Measurements from ENCODE around the gene PCCA. TPM values are rescaled to one million over a fixed set of nuclear protein-coding genes. Genes with fewer than 3 reads are reported as not detected.

PCCA gene
- total and polyA plus RNA-seq, 4 donors: 17.7 to 37.4 (median 22.6) TPM

DNA sequence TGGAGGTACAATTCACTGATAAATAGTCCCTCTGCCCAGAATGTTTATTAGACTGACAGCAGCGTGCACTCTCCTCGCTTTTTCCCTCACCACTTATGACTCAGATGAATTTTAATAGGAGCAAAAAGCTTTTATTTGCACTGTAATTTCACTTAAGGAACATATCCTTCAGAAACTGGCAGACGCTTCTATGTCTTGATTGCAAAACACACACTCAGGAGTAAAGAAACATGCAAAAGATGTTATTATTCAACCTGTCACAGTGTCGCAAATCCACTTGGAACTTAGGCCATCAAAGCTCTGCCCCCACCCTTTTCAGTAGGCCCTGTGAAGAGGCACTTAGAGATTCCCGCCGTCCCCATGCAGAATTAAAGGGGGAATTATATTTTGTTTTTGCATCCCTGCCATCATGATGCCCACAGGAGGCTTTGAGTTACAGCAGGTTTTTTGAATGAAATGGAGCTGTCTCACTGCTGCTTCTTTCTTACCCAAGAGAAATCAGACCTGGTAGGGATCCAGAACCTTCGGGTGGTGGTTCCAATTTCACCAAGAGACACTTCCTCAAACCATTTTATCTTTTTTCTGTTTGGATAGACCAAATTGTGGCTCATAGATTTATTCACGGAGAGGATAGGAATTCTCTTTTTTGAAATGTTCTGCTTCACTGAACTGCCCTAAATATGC, 425.2 kb downstream of the PCCA start:
- DNase-seq (no peak), ATAC-seq (ENCODE audit: low FRiP score) (peak; percentile 34)
- no peaks in the 10 kb centered on the region for H3K9me3 ChIP-seq (ENCODE audit: control insufficient read depth, low read length)
- no peak overlapping the region for H3K27ac ChIP-seq (ENCODE audit: low read depth in 1 of 2, low read length in 2 of 2)
- no peaks in the 10 kb centered on the region for H3K36me3 ChIP-seq (ENCODE audit: control insufficient read depth in 1 of 2, insufficient read depth in 2 of 2, low read length in 1 of 2)
- H3K27me3 ChIP-seq (ENCODE audit: control insufficient read depth in 1 of 2, insufficient read depth in 2 of 2, low read length in 1 of 2): no peaks in the 10 kb centered on the region
- intact Hi-C loops (cut with DNase I): loop anchor here (2.0 to 10.0 kb wide), 4 partner anchors 597 to 859 kb away; no protein-coding TSS in a partner anchor
- 79 to 81% methylated on average over 8 of the region's 8 CpGs for whole genome bisulfite sequencing, 2 donors
- H3K4me1 ChIP-seq (ENCODE audit: control insufficient read depth in 1 of 2, insufficient read depth in 2 of 2, low read length in 2 of 2): no peaks in the 10 kb centered on the region
- H3K4me3 ChIP-seq (ENCODE audit: low read length in 2 of 2): no peak overlapping the region

DNA sequence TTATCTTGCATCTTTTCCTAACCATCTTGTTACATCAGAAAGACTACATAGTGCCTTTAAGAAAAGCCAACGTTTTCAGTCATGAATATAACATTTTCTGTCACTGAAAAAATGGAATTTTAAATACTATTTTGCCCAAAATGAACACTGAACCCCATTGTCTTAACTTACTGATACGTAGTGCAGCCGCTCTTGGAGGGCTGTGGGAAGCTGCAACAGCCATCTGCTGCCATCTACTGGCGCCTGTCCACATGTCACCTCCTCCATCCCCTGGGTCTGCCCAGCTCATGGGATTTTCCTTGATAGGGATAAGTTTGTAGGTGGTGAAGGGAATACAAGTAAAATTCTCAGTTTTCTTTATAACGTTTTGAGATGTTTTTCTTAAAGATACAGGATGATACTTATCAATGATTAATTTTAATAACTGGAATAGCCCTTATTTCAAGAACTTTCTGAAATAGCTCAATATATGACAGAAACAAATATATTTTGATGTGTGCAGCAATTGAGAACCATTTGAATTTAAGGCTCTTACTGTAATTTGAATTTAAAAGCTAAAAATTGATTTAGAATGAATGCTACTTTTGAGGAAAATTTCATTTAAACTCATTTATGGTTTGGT, 426.0 kb downstream of the PCCA start:
- no peak overlapping the region for H3K4me3 ChIP-seq (ENCODE audit: low read length in 2 of 2)
- no peaks in the 10 kb centered on the region for H3K36me3 ChIP-seq (ENCODE audit: control insufficient read depth in 1 of 2, insufficient read depth in 2 of 2, low read length in 1 of 2)
- DNase-seq: peak; percentile 81 to 91
- H3K9me3 ChIP-seq (ENCODE audit: control insufficient read depth, low read length): no peaks in the 10 kb centered on the region
- intact Hi-C loops (cut with DNase I): loop anchor here (2.0 to 10.0 kb wide), 4 partner anchors 598 to 860 kb away; no protein-coding TSS in a partner anchor
- no peaks in the 10 kb centered on the region for H3K4me1 ChIP-seq (ENCODE audit: control insufficient read depth in 1 of 2, insufficient read depth in 2 of 2, low read length in 2 of 2)
- WGBS, 2 donors: 2% methylated on average over 5 of the region's 5 CpGs
- no peak overlapping the region for H3K27ac ChIP-seq (ENCODE audit: low read depth in 1 of 2, low read length in 2 of 2)
- peak; percentile 94 for ATAC-seq (ENCODE audit: low FRiP score)
- H3K27me3 ChIP-seq (ENCODE audit: control insufficient read depth in 1 of 2, insufficient read depth in 2 of 2, low read length in 1 of 2): no peaks in the 10 kb centered on the region

DNA sequence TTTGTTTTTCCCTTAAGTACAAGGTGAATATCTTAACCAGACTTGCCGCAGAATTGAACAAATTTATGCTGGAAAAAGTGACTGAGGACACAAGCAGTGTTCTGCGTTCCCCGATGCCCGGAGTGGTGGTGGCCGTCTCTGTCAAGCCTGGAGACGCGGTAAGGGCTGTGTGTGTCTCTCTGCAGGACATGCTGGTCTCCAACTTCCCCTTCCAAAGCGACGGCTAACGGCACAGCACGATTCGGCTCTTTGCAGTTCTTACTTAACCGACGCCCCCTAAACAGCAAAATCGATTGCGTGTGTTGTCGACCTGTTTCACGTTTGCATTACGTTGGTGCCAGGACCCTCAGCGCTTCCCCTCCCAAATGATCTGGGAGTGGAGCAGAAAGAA, 426.5 kb downstream of the PCCA start:
- WGBS, 2 donors: 78 to 80% methylated on average over 20 of the region's 20 CpGs
- ATAC-seq (ENCODE audit: low FRiP score) (no peak), DNase-seq (no peak)
- intact Hi-C loops (cut with DNase I): loop anchor here (2.0 to 10.0 kb wide), 4 partner anchors 599 to 861 kb away; no protein-coding TSS in a partner anchor
- no peaks in the 10 kb centered on the region for H3K9me3 ChIP-seq (ENCODE audit: control insufficient read depth, low read length)
- H3K4me3 ChIP-seq (ENCODE audit: low read length in 2 of 2): no peak overlapping the region
- H3K4me1 ChIP-seq (ENCODE audit: control insufficient read depth in 1 of 2, insufficient read depth in 2 of 2, low read length in 2 of 2): no peaks in the 10 kb centered on the region
- H3K27ac ChIP-seq (ENCODE audit: low read depth in 1 of 2, low read length in 2 of 2): no peak overlapping the region
- no peaks in the 10 kb centered on the region for H3K27me3 ChIP-seq (ENCODE audit: control insufficient read depth in 1 of 2, insufficient read depth in 2 of 2, low read length in 1 of 2)
- H3K36me3 ChIP-seq (ENCODE audit: control insufficient read depth in 1 of 2, insufficient read depth in 2 of 2, low read length in 1 of 2): no peaks in the 10 kb centered on the region

DNA sequence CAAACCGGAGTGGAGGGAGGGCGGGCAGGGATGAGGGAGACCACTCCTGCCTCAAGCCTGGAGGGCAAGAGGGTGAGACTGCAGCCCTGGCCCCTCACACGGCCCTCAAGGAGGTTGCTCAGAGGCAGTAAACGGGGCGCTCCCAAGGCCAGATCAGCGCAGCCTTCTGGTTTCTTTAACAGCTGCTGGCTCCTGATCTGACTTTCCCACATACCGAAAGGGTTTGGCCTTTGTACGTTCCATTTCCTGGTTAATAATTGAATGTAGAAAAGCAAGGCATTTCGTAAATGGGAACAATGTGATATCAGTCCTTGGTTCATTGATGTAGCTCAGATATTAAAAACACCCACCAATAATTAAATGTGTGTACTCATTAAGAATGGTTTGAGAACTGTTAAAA, 428.2 kb downstream of the PCCA start:
- 89 to 92% methylated on average over 9 of the region's 9 CpGs for whole genome bisulfite sequencing, 2 donors
- DNase-seq (no peak), ATAC-seq (ENCODE audit: low FRiP score) (no peak)
- Histone ChIP-seq H3K27me3 (ENCODE audit: control insufficient read depth in 1 of 2, insufficient read depth in 2 of 2, low read length in 1 of 2) (no peaks in the 10 kb centered on the region), H3K36me3 (ENCODE audit: control insufficient read depth in 1 of 2, insufficient read depth in 2 of 2, low read length in 1 of 2) (no peaks in the 10 kb centered on the region), H3K4me1 (ENCODE audit: control insufficient read depth in 1 of 2, insufficient read depth in 2 of 2, low read length in 2 of 2) (no peaks in the 10 kb centered on the region), H3K4me3 (ENCODE audit: low read length in 2 of 2) (no peak overlapping the region), H3K27ac (ENCODE audit: low read depth in 1 of 2, low read length in 2 of 2) (no peak overlapping the region), H3K9me3 (ENCODE audit: control insufficient read depth, low read length) (no peaks in the 10 kb centered on the region)
- intact Hi-C loops (cut with DNase I): loop anchor here in 1 of 2 donors (10.0 kb wide), 1 partner anchor 602 kb away; no protein-coding TSS in a partner anchor

GRCh38 chr13:100517728-100518127, 428.8 kb downstream of the PCCA start:
- DNase-seq (no peak), ATAC-seq (ENCODE audit: low FRiP score) (no peak)
- no peaks in the 10 kb centered on the region for H3K9me3 ChIP-seq (ENCODE audit: control insufficient read depth, low read length)
- H3K27me3 ChIP-seq (ENCODE audit: control insufficient read depth in 1 of 2, insufficient read depth in 2 of 2, low read length in 1 of 2): no peaks in the 10 kb centered on the region
- WGBS, 2 donors: 86 to 91% methylated on average over 13 of the region's 13 CpGs
- H3K4me3 ChIP-seq (ENCODE audit: low read length in 2 of 2): no peak overlapping the region
- H3K36me3 ChIP-seq (ENCODE audit: control insufficient read depth in 1 of 2, insufficient read depth in 2 of 2, low read length in 1 of 2): no peaks in the 10 kb centered on the region
- no peak overlapping the region for H3K27ac ChIP-seq (ENCODE audit: low read depth in 1 of 2, low read length in 2 of 2)
- no peaks in the 10 kb centered on the region for H3K4me1 ChIP-seq (ENCODE audit: control insufficient read depth in 1 of 2, insufficient read depth in 2 of 2, low read length in 2 of 2)
- intact Hi-C loops (cut with DNase I): loop anchor here in 1 of 2 donors (10.0 kb wide), 1 partner anchor 603 kb away; no protein-coding TSS in a partner anchor

DNA sequence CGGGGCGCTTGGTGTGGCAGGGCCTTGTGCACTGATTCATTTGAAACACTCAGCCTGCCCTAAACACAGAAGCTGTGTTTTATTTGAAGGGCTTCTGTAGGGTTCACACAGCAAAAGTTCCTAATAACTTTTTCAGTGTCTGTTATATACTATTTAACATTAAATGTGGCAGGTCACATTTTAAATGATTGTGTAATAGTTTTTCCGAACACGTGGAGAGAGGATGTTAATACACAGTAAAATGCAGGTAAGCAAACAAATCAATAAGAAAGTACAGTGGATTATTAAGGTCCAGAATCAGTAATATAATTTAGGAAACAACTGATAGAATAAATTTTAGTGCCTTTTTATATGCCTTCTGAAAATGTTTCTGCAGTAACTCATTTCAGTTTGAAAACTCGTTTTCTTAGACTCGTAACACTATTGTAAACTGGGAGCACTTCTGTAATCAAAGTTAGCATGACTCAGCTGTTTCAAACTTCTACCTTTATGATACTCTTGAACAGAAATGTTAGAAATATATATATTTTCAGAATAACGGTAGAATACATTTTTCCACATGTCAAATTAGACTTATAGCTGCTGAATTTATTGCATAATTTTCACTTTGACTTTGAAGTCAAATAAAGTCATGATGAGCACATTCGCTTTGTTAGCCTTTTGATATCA, 429.6 kb downstream of the PCCA start:
- intact Hi-C loops (cut with DNase I): loop anchor here in 1 of 2 donors (10.0 kb wide), 1 partner anchor 604 kb away; no protein-coding TSS in a partner anchor
- H3K27ac ChIP-seq (ENCODE audit: low read depth in 1 of 2, low read length in 2 of 2): no peak overlapping the region
- no peaks in the 10 kb centered on the region for H3K4me1 ChIP-seq (ENCODE audit: control insufficient read depth in 1 of 2, insufficient read depth in 2 of 2, low read length in 2 of 2)
- 90 to 92% methylated on average over 8 of the region's 8 CpGs for WGBS, 2 donors
- no peak overlapping the region for H3K4me3 ChIP-seq (ENCODE audit: low read length in 2 of 2)
- DNase-seq (no peak), ATAC-seq (ENCODE audit: low FRiP score) (no peak)
- H3K9me3 ChIP-seq (ENCODE audit: control insufficient read depth, low read length): no peaks in the 10 kb centered on the region
- no peaks in the 10 kb centered on the region for H3K27me3 ChIP-seq (ENCODE audit: control insufficient read depth in 1 of 2, insufficient read depth in 2 of 2, low read length in 1 of 2)
- H3K36me3 ChIP-seq (ENCODE audit: control insufficient read depth in 1 of 2, insufficient read depth in 2 of 2, low read length in 1 of 2): no peaks in the 10 kb centered on the region

DNA sequence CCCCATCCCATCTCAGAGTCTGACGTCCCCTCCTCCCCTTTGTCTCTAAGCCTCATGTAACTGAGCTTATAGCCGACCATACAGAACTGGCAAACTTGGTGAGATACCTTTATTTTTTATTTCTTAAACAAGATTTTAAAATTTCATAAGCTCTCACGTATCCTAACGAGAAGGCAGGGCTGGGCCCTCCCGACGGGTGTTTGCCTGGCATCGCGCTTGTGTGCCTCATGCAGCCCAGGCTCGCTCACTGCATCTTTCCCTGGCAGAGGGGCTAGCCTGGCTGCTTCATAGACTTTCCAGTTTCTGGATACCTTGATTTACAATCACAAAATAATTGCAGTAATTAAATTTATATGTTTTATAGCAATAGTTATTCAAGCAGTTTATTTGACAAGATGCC, 430.7 kb downstream of the PCCA start:
- intact Hi-C loops (cut with DNase I): loop anchor here in 1 of 2 donors (10.0 kb wide), 1 partner anchor 605 kb away; no protein-coding TSS in a partner anchor
- Histone ChIP-seq H3K27ac (ENCODE audit: low read depth in 1 of 2, low read length in 2 of 2) (no peak overlapping the region), H3K4me1 (ENCODE audit: control insufficient read depth in 1 of 2, insufficient read depth in 2 of 2, low read length in 2 of 2) (no peaks in the 10 kb centered on the region), H3K36me3 (ENCODE audit: control insufficient read depth in 1 of 2, insufficient read depth in 2 of 2, low read length in 1 of 2) (no peaks in the 10 kb centered on the region), H3K27me3 (ENCODE audit: control insufficient read depth in 1 of 2, insufficient read depth in 2 of 2, low read length in 1 of 2) (no peaks in the 10 kb centered on the region), H3K9me3 (ENCODE audit: control insufficient read depth, low read length) (no peaks in the 10 kb centered on the region), H3K4me3 (ENCODE audit: low read length in 2 of 2) (no peak overlapping the region)
- ATAC-seq (ENCODE audit: low FRiP score) (no peak), DNase-seq (no peak)
- 96 to 97% methylated on average over 9 of the region's 9 CpGs for WGBS, 2 donors

DNA sequence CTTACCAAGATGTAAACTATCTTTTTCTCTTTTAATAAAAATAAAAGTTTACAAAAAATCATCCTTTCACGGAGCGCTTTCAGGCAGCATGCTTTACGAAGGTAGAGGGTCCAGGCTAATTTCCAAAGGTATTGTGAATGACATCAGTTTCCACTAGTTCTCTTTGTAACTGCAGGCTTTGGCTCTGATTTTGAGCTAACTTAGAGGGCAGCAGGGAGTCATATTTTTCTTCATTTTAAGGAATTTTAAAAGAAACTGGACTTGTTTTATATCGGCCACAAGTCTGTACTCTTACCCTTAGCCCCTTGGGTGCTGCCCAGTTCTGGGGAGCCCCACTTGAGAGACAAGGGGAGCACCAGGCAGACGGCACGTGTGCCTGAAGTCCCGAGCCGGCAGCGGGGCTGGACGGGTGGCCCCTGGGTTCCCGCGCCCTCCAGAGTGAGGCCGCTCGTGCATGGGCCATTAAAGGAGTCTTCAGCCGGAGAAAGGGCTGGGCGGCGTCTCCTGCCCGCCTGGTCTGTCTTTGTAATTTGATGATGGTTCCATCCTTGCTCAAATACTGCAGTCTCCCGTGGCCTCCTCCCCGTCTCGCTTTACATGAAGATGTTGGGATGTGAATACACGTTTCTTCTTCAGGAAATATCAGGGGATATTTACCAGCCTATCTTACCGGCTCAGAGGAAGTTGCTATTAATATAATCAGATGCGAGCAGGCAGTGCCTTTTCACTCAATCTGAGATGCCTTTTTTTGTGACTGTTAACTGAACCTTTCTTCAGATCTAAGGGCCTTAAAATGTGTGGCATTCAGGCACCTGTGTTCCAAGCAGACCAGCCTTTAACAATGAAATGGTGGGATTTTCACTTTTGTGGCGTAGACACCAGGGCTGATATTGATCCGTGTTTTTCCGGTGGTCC, 432.3 kb downstream of the PCCA start:
- peak; percentile 36 for ATAC-seq (ENCODE audit: low FRiP score)
- Histone ChIP-seq H3K4me1 (ENCODE audit: control insufficient read depth in 1 of 2, insufficient read depth in 2 of 2, low read length in 2 of 2) (no peaks in the 10 kb centered on the region), H3K36me3 (ENCODE audit: control insufficient read depth in 1 of 2, insufficient read depth in 2 of 2, low read length in 1 of 2) (no peaks in the 10 kb centered on the region), H3K27me3 (ENCODE audit: control insufficient read depth in 1 of 2, insufficient read depth in 2 of 2, low read length in 1 of 2) (no peaks in the 10 kb centered on the region), H3K9me3 (ENCODE audit: control insufficient read depth, low read length) (no peaks in the 10 kb centered on the region), H3K4me3 (ENCODE audit: low read length in 2 of 2) (no peak overlapping the region), H3K27ac (ENCODE audit: low read depth in 1 of 2, low read length in 2 of 2) (no peak overlapping the region)
- DNase-seq: no peak
- 78 to 85% methylated on average over 27 of the region's 27 CpGs for WGBS, 2 donors
- intact Hi-C loops (cut with DNase I): no loop called here

All from aorta (tissue), 5 donors.